Lower leg skin (tissue), 4 donors: ENCODE measurements around the gene NUCB2. TPM values are rescaled to one million over a fixed set of nuclear protein-coding genes. Genes with fewer than 3 reads are reported as not detected.
"Not testable (repeated sequence)": the region's sequence is repeated elsewhere in the genome, so short reads cannot be mapped to it uniquely, and the experiment has no call there.

ENCODE experiments used
- DNase-seq, 2 donors: peaks; one replicate each; pipeline ENCODE4 v3.0.0-alpha.2; 2019; ENCODE audit warnings: low spot score in 2 of 2
- H3K4me3 ChIP-seq: fragments of 200-600 bp; sonication (generic); 2 replicates; pipeline ENCODE4 v1.5.1; 2017; ENCODE audit warnings: mild to moderate bottlenecking, low read depth; ENCODE audit not compliant: poor library complexity, severe bottlenecking
- CTCF ChIP-seq, 3 donors: fragments of 450-650 bp; IDR thresholded peaks; one replicate each; pipeline ENCODE4 v1.5.1; 2016; ENCODE audit warnings: antibody characterized with exemption in 3 of 3, mild to moderate bottlenecking in 3 of 3, moderate library complexity in 2 of 3
- POLR2A ChIP-seq, 2 donors: fragments of 450-650 bp; IDR thresholded peaks; one replicate each; pipeline ENCODE4 v1.6.1; 2016 to 2017; ENCODE audit warnings: antibody characterized with exemption in 2 of 2, mild to moderate bottlenecking in 1 of 2, moderate library complexity in 1 of 2
- WGBS, 2 donors: methylation state at CpG; one replicate each; pipeline ENCODE4 v1.1.5; 2018; 5-methylcytosine and 5-hydroxymethylcytosine counted together
- intact Hi-C: fragments of 100-400 bp; cut with DNase I; formaldehyde crosslinking; loops from one replicate; pipeline ENCODE4 v1.15.0; 2023; ENCODE audit warnings: low total_unique reads
- total RNA-seq, 4 donors: library from RNA; depleted of rRNA; stranded (reverse); fragments of >200 nt; gene quantifications; one replicate each; pipeline ENCODE4 v1.1.0, GENCODE V29; 2016

NUCB2 gene
- total RNA-seq, 4 donors from 2014 or later = 13.1 to 27.1 (median 17.9) TPM

GRCh38 chr11:17238377-17238776 lies 38.2 kb upstream of the NUCB2 start:
- DNase-seq = peak in 1 of 2 donors; percentile 44
- WGBS, 2 donors = 21 to 42% methylated on average over 3 of the region's 3 CpGs
- no peak for TF ChIP-seq CTCF (IDR thresholded peaks at IDR 0.05)
- TF ChIP-seq POLR2A (IDR thresholded peaks at IDR 0.05) = no peak
- intact Hi-C loops = loop anchor here (5.0 kb wide), 1 partner anchor 114 kb away; the partner anchor contains the start of gene NCR3LG1
- H3K4me3 ChIP-seq = no peak overlapping the region

- not testable (repeated sequence) for H3K4me3 ChIP-seq, DNase-seq
- intact Hi-C loops = loop anchor here (5.0 kb wide), 1 partner anchor 112 kb away; the partner anchor contains the start of gene NCR3LG1
- WGBS, 2 donors = 79 to 89% methylated on average over 4 of the region's 4 CpGs
These were observed 36.6 kb upstream of the NUCB2 start for GRCh38 chr11:17239927-17240326.

GRCh38 chr11:17240780-17241179 lies 35.8 kb upstream of the NUCB2 start:
- no peak for DNase-seq
- TF ChIP-seq CTCF (IDR thresholded peaks at IDR 0.05) (no peak), POLR2A (IDR thresholded peaks at IDR 0.05) (no peak)
- intact Hi-C loops = no loop called here
- H3K4me3 ChIP-seq = no peak overlapping the region

- H3K4me3 ChIP-seq, DNase-seq, intact Hi-C loops: not testable (repeated sequence)
- WGBS, 2 donors = 94 to 95% methylated on average over 4 of the region's 4 CpGs
These were observed 33.6 kb upstream of the NUCB2 start for GRCh38 chr11:17242954-17243353.

- no peak for DNase-seq
- 51 to 54% methylated on average over 2 of the region's 2 CpGs for WGBS, 2 donors
- H3K4me3 ChIP-seq = no peak overlapping the region
- TF ChIP-seq CTCF (IDR thresholded peaks at IDR 0.05) (no peak), POLR2A (IDR thresholded peaks at IDR 0.05) (no peak)
- intact Hi-C loops = no loop called here
These were observed 32.5 kb upstream of the NUCB2 start for GRCh38 chr11:17244046-17244445.

GRCh38 chr11:17250561-17251350 lies 25.8 kb upstream of the NUCB2 start:
- intact Hi-C loops = no loop called here
- no peak for DNase-seq

More at GRCh38 chr11:17250561-17251350, 25.8 kb upstream of the NUCB2 start:
- no peak for TF ChIP-seq CTCF (IDR thresholded peaks at IDR 0.05)
- TF ChIP-seq POLR2A (IDR thresholded peaks at IDR 0.05) = no peak
- no peak overlapping the region for H3K4me3 ChIP-seq
